H1 (cell line): ENCODE results near the gene MYO7B. TPM values are rescaled to one million over a fixed set of nuclear protein-coding genes. Genes with fewer than 3 reads are reported as not detected.

Source experiments
- RFX5 ChIP-seq: IDR thresholded peaks from 2 replicates; pipeline ENCODE4 v1.6.1; 2011; ENCODE audit warnings: low read depth, low read length, improper control_type of control experiment, borderline replicate concordance
- SAP30 ChIP-seq: fragments of 300-600 bp; sonication (generic); IDR thresholded peaks from 2 replicates; pipeline ENCODE4 v1.7.1; 2012; ENCODE audit warnings: low read length, moderate library complexity, mild to moderate bottlenecking, inconsistent platforms; ENCODE audit not compliant: insufficient read depth, insufficient replicate concordance
- SIX5 ChIP-seq: IDR thresholded peaks from 2 replicates; pipeline ENCODE4 v1.6.1; 2011; ENCODE audit warnings: mild to moderate bottlenecking, low read depth, low read length
- polyA plus RNA-seq, 7 experiments: library from polyadenylated mRNA; depleted of rRNA in 3 of 7; stranded (reverse) in 5 of 7; unstranded in 2 of 7; fragments of >200 nt in 5 of 7; fragments of 200-250 nt in 2 of 7; gene quantifications; 1 replicate in 5 of 7; 2 replicates in 1 of 7; 4 replicates in 1 of 7; pipeline versions ENCODE4 v1.2.1 to v1.2.3, GENCODE V29; 2011 to 2013; ENCODE audit warnings: missing spikeins in 2 of 7, mixed read lengths in 2 of 7
- total RNA-seq: library from RNA; stranded (reverse); fragmentation: NEBNext Ultra II Directional; extraction: Animal tissue kit (Norgen Biotek cat#: 25700); gene quantifications from 2 replicates; pipeline ENCODE4 v1.2.1, GENCODE V29; 2021
- TF ChIP-seq, protein P1 (sequence below), 3 experiments: IDR thresholded peaks; 1 replicate in 2 of 3; 2 replicates in 1 of 3; pipeline versions ENCODE4 v1.5.1 to v1.6.1; 2011; ENCODE audit warnings: low read length in 3 of 3, mild to moderate bottlenecking in 3 of 3, inconsistent platforms in 2 of 3, low read depth in 1 of 3, moderate library complexity in 1 of 3; ENCODE audit not compliant: insufficient read depth in 1 of 3; ENCODE audit errors: control extremely low read depth in 1 of 3

The MYO7B gene
- total and polyA plus RNA-seq, 2 of the 8 experiments (the other 6 are each of a cell fraction or from before 2014, with no cell fraction given) = not detected

DNA sequence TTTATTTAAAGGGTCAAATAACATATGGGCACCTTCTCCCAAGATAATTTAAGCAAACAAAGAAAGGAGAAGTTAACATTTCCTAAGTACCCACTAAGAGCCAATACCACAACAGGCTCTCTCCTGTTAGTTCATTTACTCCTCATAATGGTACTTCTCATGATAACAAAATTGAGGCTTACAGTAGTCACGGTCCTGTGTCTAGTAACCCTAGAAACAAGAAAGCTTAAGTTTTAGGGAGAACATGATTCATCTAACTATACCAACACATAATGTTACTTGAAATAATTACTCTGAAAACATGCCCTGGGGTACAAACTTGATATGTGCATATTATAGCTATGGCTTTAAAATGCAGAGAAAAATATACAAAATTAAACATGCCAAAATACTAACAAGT is 29.0 kb upstream of the MYO7B start (continued):
- TF ChIP-seq, protein P1, sequence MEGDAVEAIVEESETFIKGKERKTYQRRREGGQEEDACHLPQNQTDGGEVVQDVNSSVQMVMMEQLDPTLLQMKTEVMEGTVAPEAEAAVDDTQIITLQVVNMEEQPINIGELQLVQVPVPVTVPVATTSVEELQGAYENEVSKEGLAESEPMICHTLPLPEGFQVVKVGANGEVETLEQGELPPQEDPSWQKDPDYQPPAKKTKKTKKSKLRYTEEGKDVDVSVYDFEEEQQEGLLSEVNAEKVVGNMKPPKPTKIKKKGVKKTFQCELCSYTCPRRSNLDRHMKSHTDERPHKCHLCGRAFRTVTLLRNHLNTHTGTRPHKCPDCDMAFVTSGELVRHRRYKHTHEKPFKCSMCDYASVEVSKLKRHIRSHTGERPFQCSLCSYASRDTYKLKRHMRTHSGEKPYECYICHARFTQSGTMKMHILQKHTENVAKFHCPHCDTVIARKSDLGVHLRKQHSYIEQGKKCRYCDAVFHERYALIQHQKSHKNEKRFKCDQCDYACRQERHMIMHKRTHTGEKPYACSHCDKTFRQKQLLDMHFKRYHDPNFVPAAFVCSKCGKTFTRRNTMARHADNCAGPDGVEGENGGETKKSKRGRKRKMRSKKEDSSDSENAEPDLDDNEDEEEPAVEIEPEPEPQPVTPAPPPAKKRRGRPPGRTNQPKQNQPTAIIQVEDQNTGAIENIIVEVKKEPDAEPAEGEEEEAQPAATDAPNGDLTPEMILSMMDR (IDR thresholded peaks at IDR 0.05; ENCODE audit: control extremely low read depth in 1 of 3, insufficient read depth in 1 of 3, low read depth in 1 of 3, low read length in 3 of 3) = no peak
- no peak for TF ChIP-seq SAP30
- no peak for TF ChIP-seq RFX5
- no peak for TF ChIP-seq SIX5
- TF ChIP-seq, all 59 proteins: peak for 0
